ENCODE data around the gene EIF2A. TPM values are rescaled to one million over a fixed set of nuclear protein-coding genes. Genes with fewer than 3 reads are reported as not detected.

Gene EIF2A
- total RNA-seq, 1 donor from 2014 or later = 65.7 TPM

DNA sequence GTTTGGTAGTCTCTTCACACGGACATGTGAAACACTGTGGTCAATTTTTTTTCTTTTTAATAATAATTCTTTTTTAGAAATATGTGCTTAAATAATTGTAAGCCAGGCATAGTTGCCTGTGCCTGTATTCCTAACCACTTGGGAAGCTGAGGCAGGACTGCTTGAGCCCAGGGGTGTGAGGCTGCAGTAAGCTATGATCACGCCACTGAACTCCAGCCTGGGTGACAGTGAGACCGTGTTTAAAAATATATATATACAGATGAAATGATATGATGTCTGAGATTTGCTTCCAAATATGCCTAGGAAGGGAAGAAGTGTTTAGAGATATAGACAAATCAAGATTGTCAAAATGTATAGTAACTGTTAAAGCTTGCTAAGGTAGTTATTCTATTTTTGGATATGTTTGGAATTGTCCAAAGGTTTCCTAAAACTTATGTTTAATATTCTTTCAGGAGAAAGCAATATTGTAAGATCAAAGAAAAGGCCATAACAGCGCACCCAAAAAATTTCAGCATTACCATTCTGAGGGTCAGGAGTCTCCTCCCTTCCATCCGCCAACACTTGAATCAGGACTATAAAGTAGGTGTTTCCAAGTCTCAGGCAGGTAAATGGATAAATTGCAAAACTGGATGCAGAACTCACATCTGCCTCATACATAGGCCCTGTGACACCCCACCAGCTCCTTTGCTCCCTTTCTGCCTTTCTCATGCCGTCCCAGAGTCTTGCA is 56.0 kb downstream of the EIF2A start:
- peak overlapping the region; percentile 97 for H3K4me3 Mint-ChIP-seq
- DNase-seq (ENCODE audit: low read depth, low spot score) = no peak
- peaks cover 9% of the 10 kb centered on the region for H3K36me3 Mint-ChIP-seq (ENCODE audit: low read depth)
- peaks cover 66% of the 10 kb centered on the region for H3K4me1 Mint-ChIP-seq
- H3K27me3 Mint-ChIP-seq (ENCODE audit: low read depth) = no peaks in the 10 kb centered on the region
- H3K9me3 Mint-ChIP-seq = peaks cover 2% of the 10 kb centered on the region
- no peak for TF ChIP-seq CTCF (conservative IDR thresholded peaks at IDR 0.05)
- peak overlapping the region; percentile 99 for H3K27ac Mint-ChIP-seq (ENCODE audit: unreplicated experiment)

DNA sequence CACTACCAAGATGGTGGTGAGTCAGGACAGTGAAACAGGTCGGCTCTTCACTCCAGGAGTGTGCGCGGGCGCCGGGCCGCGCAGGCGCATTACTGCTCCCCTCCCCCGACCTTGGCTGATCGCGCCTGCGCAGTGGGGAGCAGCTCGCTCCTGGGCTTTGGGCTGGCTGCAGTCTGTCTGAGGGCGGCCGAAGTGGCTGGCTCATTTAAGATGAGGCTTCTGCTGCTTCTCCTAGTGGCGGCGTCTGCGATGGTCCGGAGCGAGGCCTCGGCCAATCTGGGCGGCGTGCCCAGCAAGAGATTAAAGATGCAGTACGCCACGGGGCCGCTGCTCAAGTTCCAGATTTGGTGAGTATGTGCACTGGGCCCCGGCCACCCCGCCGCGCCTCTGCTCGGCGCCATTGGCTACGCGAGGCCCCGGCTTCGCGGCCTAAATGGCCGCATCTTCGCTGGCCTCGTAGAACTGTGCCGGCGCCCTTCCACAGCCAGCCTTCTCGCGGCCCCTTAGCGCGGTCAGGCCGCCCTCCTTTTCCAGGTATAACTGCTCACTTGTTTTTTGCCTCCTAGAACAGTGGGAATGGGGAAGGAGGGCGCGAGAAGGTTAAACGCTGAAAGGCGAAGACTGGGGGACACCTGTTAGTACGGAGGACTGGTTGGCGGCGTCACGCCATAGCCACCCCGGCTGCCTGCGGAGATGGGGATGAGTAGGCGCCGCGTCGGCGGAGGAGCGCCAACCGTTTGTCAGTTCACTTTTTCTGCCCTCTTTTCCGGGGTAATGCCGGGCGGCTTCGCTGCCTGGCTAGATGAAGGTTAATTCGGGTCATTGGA is 56.8 kb downstream of the EIF2A start, which contains the start of gene SELENOT:
Gene SELENOT (plus strand): TSS at position 169 of the 827 bp plus-strand sequence. CDS start 42 bp downstream, at position 211.
- peaks cover 71% of the 10 kb centered on the region for H3K4me1 Mint-ChIP-seq
- peaks cover 2% of the 10 kb centered on the region for H3K9me3 Mint-ChIP-seq
- H3K36me3 Mint-ChIP-seq (ENCODE audit: low read depth) = peaks cover 9% of the 10 kb centered on the region
- peak within 1 kb of the TSS; percentile 99 for H3K27ac Mint-ChIP-seq (ENCODE audit: unreplicated experiment)
- peak; percentile 65 for TF ChIP-seq CTCF (conservative IDR thresholded peaks at IDR 0.05)
- DNase-seq (ENCODE audit: low read depth, low spot score) = peak; percentile 93
- H3K27me3 Mint-ChIP-seq (ENCODE audit: low read depth) = no peaks in the 10 kb centered on the region
- H3K4me3 Mint-ChIP-seq = peak within 1 kb of the TSS; percentile 97

DNA sequence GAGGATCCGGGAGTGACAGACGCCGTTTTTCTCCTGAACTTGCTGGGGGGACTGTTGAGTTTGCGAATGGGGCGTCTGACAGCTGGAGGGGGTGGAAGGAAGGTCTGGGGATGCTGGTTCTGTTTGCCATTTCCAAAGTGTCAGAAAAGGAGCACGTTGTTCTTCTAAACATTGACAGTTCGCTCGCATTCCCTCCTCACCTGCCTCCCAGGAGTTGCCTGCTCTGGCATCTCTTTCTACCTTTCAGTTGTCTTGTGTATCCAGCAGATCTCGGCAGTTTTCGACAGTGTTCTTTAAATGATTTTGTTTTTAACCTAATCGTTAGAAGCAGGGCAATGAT is 57.4 kb downstream of the EIF2A start:
- no peak for DNase-seq (ENCODE audit: low read depth, low spot score)
- Mint-ChIP-seq H3K4me3 (peak overlapping the region; percentile 97), H3K27me3 (ENCODE audit: low read depth) (no peaks in the 10 kb centered on the region), H3K27ac (ENCODE audit: unreplicated experiment) (peak overlapping the region; percentile 99), H3K4me1 (peaks cover 77% of the 10 kb centered on the region), H3K36me3 (ENCODE audit: low read depth) (peaks cover 9% of the 10 kb centered on the region), H3K9me3 (peaks cover 2% of the 10 kb centered on the region)
- TF ChIP-seq CTCF (conservative IDR thresholded peaks at IDR 0.05) = no peak

- TF ChIP-seq CTCF (conservative IDR thresholded peaks at IDR 0.05) = no peak
Measured at GRCh38 chr3:150605998-150606641, 59.5 kb downstream of the EIF2A start.

DNA sequence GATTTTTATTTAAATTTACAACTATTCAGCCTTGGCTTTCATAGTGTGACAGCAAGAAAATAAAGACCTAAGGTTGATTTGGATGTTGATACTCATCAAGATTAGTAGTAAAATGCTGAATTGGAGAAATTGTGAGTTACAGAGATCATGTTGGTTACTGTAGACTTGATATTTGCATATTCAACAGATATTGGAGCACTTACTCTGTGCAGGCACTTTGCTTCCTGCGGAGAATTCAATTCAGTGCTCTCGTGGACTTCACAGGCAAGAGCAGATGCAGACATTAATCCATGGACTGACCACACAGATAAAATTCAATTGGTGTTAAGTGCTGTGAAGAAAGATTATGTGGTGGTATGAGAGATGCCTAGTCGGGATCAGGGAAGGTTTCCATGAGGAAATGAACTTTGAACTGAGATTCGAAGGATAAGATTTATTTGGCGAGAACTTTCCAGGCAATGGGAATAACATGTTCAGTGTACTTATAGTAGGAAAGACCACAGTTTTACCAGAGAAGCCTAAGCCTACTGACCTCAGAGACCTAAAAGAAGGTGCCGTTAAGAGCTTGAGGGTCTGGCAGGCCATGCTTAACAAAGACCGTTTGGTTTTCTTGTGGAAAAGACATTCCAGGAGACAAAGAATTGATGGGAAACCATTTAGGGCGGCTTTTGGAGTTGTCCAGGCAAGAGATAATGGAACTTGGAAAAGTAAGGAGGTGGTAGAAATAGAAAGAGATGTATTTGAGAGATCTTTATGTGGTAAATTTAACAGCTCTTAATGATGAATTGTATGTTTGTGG is 60.9 kb downstream of the EIF2A start:
- Mint-ChIP-seq H3K9me3 (peaks cover 2% of the 10 kb centered on the region), H3K4me3 (no peak overlapping the region), H3K27ac (ENCODE audit: unreplicated experiment) (peak overlapping the region; percentile 40), H3K36me3 (ENCODE audit: low read depth) (peaks cover 7% of the 10 kb centered on the region), H3K4me1 (peaks cover 54% of the 10 kb centered on the region), H3K27me3 (ENCODE audit: low read depth) (no peaks in the 10 kb centered on the region)
- DNase-seq (ENCODE audit: low read depth, low spot score) = no peak
- no peak for TF ChIP-seq CTCF (conservative IDR thresholded peaks at IDR 0.05)

More at GRCh38 chr3:150605998-150606641, 59.5 kb downstream of the EIF2A start:
- H3K4me1 Mint-ChIP-seq = peaks cover 67% of the 10 kb centered on the region
- H3K27ac Mint-ChIP-seq (ENCODE audit: unreplicated experiment) = no peak overlapping the region
- no peaks in the 10 kb centered on the region for H3K27me3 Mint-ChIP-seq (ENCODE audit: low read depth)
- no peak for DNase-seq (ENCODE audit: low read depth, low spot score)
- H3K9me3 Mint-ChIP-seq = peaks cover 2% of the 10 kb centered on the region
- peak overlapping the region; percentile 76 for H3K4me3 Mint-ChIP-seq
- peaks cover 9% of the 10 kb centered on the region for H3K36me3 Mint-ChIP-seq (ENCODE audit: low read depth)
